ENCODE measurements around the gene CT45A1.
"Not testable (repeated sequence)": the region's sequence is repeated elsewhere in the genome, so short reads cannot be mapped to it uniquely, and the experiment has no call there.

The CT45A1 gene

GRCh38 chrX:135713183-135713689, at the start of gene CT45A1:
TSS of gene CT45A1 (plus strand) at chrX:135713639. CDS start at chrX:135718941, 5,302 bp downstream.
- not testable (repeated sequence) for DNase-seq

- DNase-seq = not testable (repeated sequence)
Observed at GRCh38 chrX:135672979-135673378, 40.5 kb upstream of the CT45A1 start.

GRCh38 chrX:135688137-135688536, 25.3 kb upstream of the CT45A1 start:
- no peak for DNase-seq

- DNase-seq = no peak
Observed at GRCh38 chrX:135695471-135695870, 18.0 kb upstream of the CT45A1 start.

- no peak for DNase-seq
Observed at GRCh38 chrX:135697601-135698000, 15.8 kb upstream of the CT45A1 start.

- no peak for DNase-seq
Observed at GRCh38 chrX:135698924-135699323, 14.5 kb upstream of the CT45A1 start.

GRCh38 chrX:135707880-135708279, 5.6 kb upstream of the CT45A1 start:
- DNase-seq = no peak

- no peak for DNase-seq
Observed at GRCh38 chrX:135713795-135714194, 356 bp downstream of the CT45A1 start.

- DNase-seq = not testable (repeated sequence)
Observed at GRCh38 chrX:135734666-135735065, 21.2 kb downstream of the CT45A1 start.

GRCh38 chrX:135737366-135738071, 24.1 kb downstream of the CT45A1 start:
- no peak for DNase-seq

GRCh38 chrX:135740681-135741149, 27.3 kb downstream of the CT45A1 start:
- peak; percentile 5 to 16 for DNase-seq

GRCh38 chrX:135741192-135741715, 27.8 kb downstream of the CT45A1 start:
- DNase-seq = no peak

- DNase-seq = not testable (repeated sequence)
Observed at GRCh38 chrX:135744739-135745138, 31.3 kb downstream of the CT45A1 start.

GRCh38 chrX:135768091-135768490, 54.7 kb downstream of the CT45A1 start, which contains the start of gene CT45A3:
TSS of gene CT45A3 (minus strand) at chrX:135768191. CDS start at chrX:135764444, 3,747 bp downstream.
- not testable (repeated sequence) for DNase-seq

Measured in activated CD4-positive, alpha-beta T cell treated with anti-CD3 and anti-CD28 coated beads for 4 hours (primary cell).